SK-N-SH treated with all-trans-retinoic acid at 6 μM for 48 hours (cell line): Measurements from ENCODE around the gene BRD4.

Experiments used
- ATAC-seq: fragments of 200-7000 bp; cut with Tn5 transposase; 3 replicates; pipeline ENCODE4 v1.9.1; 2020; ENCODE audit warnings: mild to moderate bottlenecking, moderate library complexity
- ARNTL ChIP-seq: fragments of 450-650 bp; formaldehyde crosslinking; IDR thresholded peaks from 2 replicates; pipeline ENCODE4 v1.5.0; 2020; ENCODE audit warnings: low read depth, mild to moderate bottlenecking, moderate library complexity, borderline replicate concordance
- BACH2 ChIP-seq: fragments of 250-450 bp; sonication (Bioruptor Pico); IDR thresholded peaks from 2 replicates; pipeline ENCODE4 v1.9.0; 2021; ENCODE audit warnings: mild to moderate bottlenecking, borderline replicate concordance
- CSDC2 ChIP-seq: fragments of 250-450 bp; sonication (Bioruptor Pico); IDR thresholded peaks from 2 replicates; pipeline ENCODE4 v1.5.0; 2020; ENCODE audit warnings: mild to moderate bottlenecking, moderate library complexity
- ESRRG ChIP-seq: fragments of 250-450 bp; sonication (Bioruptor Pico); IDR thresholded peaks from 2 replicates; pipeline ENCODE4 v1.6.1; 2021; ENCODE audit warnings: mild to moderate bottlenecking
- GLIS3 ChIP-seq: fragments of 250-450 bp; sonication (Bioruptor Pico); IDR thresholded peaks from 2 replicates; pipeline ENCODE4 v1.5.0; 2020; ENCODE audit warnings: mild to moderate bottlenecking, moderate library complexity
- ISL1 ChIP-seq: fragments of 250-450 bp; sonication (Bioruptor Pico); IDR thresholded peaks from 2 replicates; pipeline ENCODE4 v2.1.2; 2022; ENCODE audit warnings: mild to moderate bottlenecking, moderate library complexity
- OSR1 ChIP-seq: fragments of 250-450 bp; sonication (Bioruptor Pico); IDR thresholded peaks from 2 replicates; pipeline ENCODE4 v1.8.0; 2022; ENCODE audit warnings: moderate library complexity, mild to moderate bottlenecking, inconsistent platforms
- PPARA ChIP-seq: fragments of 250-450 bp; sonication (Bioruptor Pico); IDR thresholded peaks from 2 replicates; pipeline ENCODE4 v1.5.0; 2020; ENCODE audit warnings: mild to moderate bottlenecking, borderline replicate concordance
- RARB ChIP-seq: fragments of 250-450 bp; sonication (Bioruptor Pico); IDR thresholded peaks from 2 replicates; pipeline ENCODE4 v1.8.0; 2021; ENCODE audit warnings: mild to moderate bottlenecking, moderate library complexity
- SNAI2 ChIP-seq: fragments of 250-450 bp; sonication (Bioruptor Pico); IDR thresholded peaks from 2 replicates; pipeline ENCODE4 v1.5.0; 2020; ENCODE audit warnings: mild to moderate bottlenecking, moderate library complexity
- TCF4 ChIP-seq: fragments of 250-450 bp; sonication (Bioruptor Pico); IDR thresholded peaks from 2 replicates; pipeline ENCODE4 v1.8.0; 2021; ENCODE audit warnings: mild to moderate bottlenecking, moderate library complexity, borderline replicate concordance
- TOX ChIP-seq: fragments of 250-450 bp; sonication (Bioruptor Pico); IDR thresholded peaks from 2 replicates; pipeline ENCODE4 v1.8.0; 2021; ENCODE audit warnings: mild to moderate bottlenecking, moderate library complexity, borderline replicate concordance
- ZC3H10 ChIP-seq: fragments of 250-450 bp; sonication (Bioruptor Pico); IDR thresholded peaks from 2 replicates; pipeline ENCODE4 v1.5.1; 2021; ENCODE audit warnings: mild to moderate bottlenecking, moderate library complexity
- ZFP3 ChIP-seq: fragments of 250-450 bp; sonication (Bioruptor Pico); IDR thresholded peaks from 2 replicates; pipeline ENCODE4 v1.5.0; 2020; ENCODE audit warnings: mild to moderate bottlenecking, moderate library complexity
- ZFP30 ChIP-seq: fragments of 450-650 bp; formaldehyde crosslinking; IDR thresholded peaks from 2 replicates; pipeline ENCODE4 v1.5.0; 2022; ENCODE audit warnings: mild to moderate bottlenecking, moderate library complexity
- ZNF565 ChIP-seq: fragments of 450-650 bp; formaldehyde crosslinking; conservative IDR thresholded peaks from 2 replicates; pipeline ENCODE4 v1.5.0; 2020; ENCODE audit warnings: low read depth, mild to moderate bottlenecking, moderate library complexity
- ZNF8 ChIP-seq: fragments of 450-650 bp; formaldehyde crosslinking; IDR thresholded peaks from 2 replicates; pipeline ENCODE4 v1.5.0; 2020; ENCODE audit warnings: mild to moderate bottlenecking, moderate library complexity
- TF ChIP-seq, protein P1 (sequence below): fragments of 250-450 bp; sonication (Bioruptor Pico); IDR thresholded peaks from 2 replicates; pipeline ENCODE4 v1.8.0; 2021; ENCODE audit warnings: low read depth, mild to moderate bottlenecking, moderate library complexity, borderline replicate concordance
- TF ChIP-seq, protein P2 (sequence below): fragments of 250-450 bp; sonication (Bioruptor Pico); IDR thresholded peaks from 2 replicates; pipeline ENCODE4 v1.5.0; 2020; ENCODE audit warnings: mild to moderate bottlenecking, moderate library complexity
- TF ChIP-seq, protein P3 (sequence below): fragments of 250-450 bp; sonication (Bioruptor Pico); IDR thresholded peaks from 2 replicates; pipeline ENCODE4 v1.8.0; 2020; ENCODE audit warnings: mild to moderate bottlenecking, moderate library complexity, borderline replicate concordance
- TF ChIP-seq, protein P4 (sequence below): fragments of 250-450 bp; sonication (Bioruptor Pico); IDR thresholded peaks from 2 replicates; pipeline ENCODE4 v1.5.1; 2020; ENCODE audit warnings: low read depth, mild to moderate bottlenecking, moderate library complexity

The BRD4 gene

DNA sequence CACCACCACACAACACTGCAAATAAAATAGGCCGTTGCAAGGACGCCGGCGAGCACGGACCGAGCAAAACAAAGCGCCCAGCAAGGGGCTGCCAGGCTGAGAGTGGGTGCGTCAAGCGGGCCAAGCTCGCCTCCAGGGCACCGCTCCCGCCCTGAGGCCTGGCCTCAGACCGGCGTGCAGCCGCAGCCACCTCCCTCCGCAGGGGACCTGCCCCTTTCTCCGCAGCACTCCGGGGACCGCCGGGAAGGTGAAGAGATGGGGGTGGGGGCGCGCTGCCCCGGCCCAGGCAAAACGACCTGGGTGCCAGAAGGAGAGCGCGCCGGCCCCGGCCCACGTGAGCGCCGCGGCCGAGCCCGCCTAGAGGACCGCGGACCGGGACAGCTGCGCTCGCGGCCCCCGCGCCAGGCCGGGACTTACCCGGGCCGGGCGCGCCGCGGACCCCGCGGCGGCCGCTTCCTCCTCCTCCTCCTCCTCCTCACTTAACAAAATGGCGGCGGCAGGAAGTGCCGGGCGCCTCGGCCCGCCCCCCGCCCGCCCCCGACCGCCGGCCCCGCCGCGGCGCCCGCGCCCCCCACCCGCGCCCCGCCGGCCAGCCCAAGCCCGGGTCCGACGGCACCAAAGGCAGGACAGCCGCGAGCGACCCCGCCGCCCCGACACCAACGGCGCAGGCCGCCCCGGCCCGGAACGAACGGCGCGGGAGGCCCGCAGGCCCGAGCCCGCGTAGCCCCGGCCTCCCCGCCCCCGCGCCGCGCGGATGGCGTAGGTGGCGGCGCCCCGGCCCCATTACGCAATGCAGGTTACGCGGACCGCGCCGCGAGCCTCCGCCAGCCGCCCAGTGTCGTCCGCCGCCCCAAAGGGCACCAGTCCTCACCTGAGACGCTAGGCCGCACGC is 674 bp downstream of the BRD4 start (continued):
- TF ChIP-seq ESRRG (CRISPR knock-in tag): no peak

DNA sequence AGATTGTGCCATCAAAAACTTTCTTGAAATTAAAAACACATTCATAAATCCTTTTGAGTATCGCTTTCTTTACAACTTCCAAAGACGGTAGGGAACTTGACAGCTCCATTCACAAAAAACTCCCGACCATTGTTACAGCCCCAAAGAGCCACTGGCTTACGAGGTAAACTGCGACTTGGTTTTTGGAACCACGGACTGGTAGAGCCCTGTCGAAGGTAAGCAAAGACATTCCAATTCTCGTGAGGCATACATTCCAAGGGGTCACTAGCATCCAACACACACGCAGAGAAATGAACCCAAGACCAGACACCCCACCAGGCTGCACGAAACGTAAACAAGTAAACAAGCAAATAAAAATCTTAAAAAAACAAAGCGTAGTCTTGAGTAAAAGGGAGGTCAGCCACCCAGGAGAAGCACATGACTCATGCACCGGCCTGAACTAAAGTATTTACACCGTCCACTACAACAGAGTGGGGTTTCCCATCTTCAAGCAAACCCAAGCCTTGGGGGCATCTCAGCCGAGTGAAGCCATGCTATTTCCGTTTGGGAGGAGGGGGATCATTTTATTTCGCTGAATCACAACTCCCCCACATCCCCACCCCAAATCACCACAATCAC is 1.4 kb downstream of the BRD4 start:
- TF ChIP-seq ZNF565 (CRISPR knock-in tag) (no peak), TOX (CRISPR knock-in tag) (no peak), OSR1 (no peak)
- TF ChIP-seq, all 23 proteins: peak for 0
- peak; percentile 70 for ATAC-seq

DNA sequence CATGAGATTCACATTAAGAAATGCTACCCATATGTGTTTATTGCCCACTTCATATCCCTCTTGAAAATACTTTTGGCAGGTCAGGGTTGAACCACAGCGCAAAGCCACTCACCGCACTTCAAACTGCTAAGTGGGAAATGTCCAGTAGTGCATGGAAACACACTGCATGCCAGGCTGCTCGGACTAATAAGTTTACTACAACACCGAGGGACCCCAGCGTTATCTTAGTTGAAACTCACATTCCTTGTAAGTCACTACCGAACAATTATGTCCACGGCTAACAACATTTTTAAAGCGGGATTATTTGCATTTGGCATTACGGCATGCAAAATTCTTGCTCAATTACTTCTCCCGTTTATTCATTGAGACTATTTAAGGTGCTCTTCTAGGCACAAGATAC is 4.0 kb downstream of the BRD4 start:
- no peak for TF ChIP-seq PPARA (CRISPR knock-in tag)
- TF ChIP-seq, protein P1, sequence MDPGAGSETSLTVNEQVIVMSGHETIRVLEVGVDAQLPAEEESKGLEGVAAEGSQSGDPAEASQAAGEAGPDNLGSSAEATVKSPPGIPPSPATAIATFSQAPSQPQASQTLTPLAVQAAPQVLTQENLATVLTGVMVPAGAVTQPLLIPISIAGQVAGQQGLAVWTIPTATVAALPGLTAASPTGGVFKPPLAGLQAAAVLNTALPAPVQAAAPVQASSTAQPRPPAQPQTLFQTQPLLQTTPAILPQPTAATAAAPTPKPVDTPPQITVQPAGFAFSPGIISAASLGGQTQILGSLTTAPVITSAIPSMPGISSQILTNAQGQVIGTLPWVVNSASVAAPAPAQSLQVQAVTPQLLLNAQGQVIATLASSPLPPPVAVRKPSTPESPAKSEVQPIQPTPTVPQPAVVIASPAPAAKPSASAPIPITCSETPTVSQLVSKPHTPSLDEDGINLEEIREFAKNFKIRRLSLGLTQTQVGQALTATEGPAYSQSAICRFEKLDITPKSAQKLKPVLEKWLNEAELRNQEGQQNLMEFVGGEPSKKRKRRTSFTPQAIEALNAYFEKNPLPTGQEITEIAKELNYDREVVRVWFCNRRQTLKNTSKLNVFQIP (CRISPR knock-in tag): no peak
- no peak for TF ChIP-seq RARB
- TF ChIP-seq CSDC2 (CRISPR knock-in tag): no peak
- TF ChIP-seq ZC3H10 (CRISPR knock-in tag): no peak
- no peak for TF ChIP-seq BACH2
- no peak for ATAC-seq

DNA sequence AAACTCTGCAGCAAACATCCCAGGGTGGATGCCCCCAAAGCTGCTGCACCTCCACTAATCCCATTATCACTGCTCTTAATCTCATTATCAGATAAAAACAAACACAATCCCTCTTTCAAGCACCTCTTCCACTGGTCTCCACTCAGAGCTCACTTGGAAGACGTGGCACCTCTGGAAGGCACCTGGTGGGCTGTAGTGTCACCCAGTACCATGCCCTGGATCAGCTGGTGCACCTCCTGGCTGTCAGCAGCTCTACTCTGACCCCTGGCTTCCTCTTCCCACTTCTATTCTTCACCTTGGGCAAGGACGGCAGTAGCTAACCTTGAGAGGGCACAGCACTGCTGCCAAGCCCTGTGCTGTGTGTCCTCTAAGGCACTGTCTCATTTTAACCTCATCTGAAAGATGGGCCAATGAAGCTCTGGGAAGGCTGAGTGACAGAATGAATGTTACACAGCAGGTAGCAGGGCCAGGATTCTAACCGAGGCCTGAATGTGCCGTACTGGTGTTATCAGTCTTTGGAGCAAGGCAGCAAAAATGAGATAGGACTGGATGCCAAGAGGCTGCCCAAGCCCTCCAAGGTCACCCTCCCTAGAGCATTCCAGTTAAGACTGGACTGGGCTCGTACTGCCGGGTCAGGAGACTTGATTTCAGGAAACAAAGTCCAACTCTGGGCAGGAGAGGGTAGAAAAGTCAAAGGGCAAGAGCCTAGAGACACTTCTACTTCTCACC is 7.4 kb downstream of the BRD4 start:
- no peak for ATAC-seq
- TF ChIP-seq ZFP30 (CRISPR knock-in tag) (no peak), OSR1 (no peak), TOX (CRISPR knock-in tag) (no peak), ISL1 (no peak), SNAI2 (CRISPR knock-in tag) (no peak), ZNF8 (CRISPR knock-in tag) (no peak), BACH2 (no peak), TCF4 (CRISPR knock-in tag) (no peak), ZC3H10 (CRISPR knock-in tag) (no peak), RARB (no peak), ESRRG (CRISPR knock-in tag) (no peak)
- TF ChIP-seq, protein P2, sequence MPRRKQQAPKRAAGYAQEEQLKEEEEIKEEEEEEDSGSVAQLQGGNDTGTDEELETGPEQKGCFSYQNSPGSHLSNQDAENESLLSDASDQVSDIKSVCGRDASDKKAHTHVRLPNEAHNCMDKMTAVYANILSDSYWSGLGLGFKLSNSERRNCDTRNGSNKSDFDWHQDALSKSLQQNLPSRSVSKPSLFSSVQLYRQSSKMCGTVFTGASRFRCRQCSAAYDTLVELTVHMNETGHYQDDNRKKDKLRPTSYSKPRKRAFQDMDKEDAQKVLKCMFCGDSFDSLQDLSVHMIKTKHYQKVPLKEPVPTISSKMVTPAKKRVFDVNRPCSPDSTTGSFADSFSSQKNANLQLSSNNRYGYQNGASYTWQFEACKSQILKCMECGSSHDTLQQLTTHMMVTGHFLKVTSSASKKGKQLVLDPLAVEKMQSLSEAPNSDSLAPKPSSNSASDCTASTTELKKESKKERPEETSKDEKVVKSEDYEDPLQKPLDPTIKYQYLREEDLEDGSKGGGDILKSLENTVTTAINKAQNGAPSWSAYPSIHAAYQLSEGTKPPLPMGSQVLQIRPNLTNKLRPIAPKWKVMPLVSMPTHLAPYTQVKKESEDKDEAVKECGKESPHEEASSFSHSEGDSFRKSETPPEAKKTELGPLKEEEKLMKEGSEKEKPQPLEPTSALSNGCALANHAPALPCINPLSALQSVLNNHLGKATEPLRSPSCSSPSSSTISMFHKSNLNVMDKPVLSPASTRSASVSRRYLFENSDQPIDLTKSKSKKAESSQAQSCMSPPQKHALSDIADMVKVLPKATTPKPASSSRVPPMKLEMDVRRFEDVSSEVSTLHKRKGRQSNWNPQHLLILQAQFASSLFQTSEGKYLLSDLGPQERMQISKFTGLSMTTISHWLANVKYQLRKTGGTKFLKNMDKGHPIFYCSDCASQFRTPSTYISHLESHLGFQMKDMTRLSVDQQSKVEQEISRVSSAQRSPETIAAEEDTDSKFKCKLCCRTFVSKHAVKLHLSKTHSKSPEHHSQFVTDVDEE (CRISPR knock-in tag): no peak
- TF ChIP-seq, protein P3, sequence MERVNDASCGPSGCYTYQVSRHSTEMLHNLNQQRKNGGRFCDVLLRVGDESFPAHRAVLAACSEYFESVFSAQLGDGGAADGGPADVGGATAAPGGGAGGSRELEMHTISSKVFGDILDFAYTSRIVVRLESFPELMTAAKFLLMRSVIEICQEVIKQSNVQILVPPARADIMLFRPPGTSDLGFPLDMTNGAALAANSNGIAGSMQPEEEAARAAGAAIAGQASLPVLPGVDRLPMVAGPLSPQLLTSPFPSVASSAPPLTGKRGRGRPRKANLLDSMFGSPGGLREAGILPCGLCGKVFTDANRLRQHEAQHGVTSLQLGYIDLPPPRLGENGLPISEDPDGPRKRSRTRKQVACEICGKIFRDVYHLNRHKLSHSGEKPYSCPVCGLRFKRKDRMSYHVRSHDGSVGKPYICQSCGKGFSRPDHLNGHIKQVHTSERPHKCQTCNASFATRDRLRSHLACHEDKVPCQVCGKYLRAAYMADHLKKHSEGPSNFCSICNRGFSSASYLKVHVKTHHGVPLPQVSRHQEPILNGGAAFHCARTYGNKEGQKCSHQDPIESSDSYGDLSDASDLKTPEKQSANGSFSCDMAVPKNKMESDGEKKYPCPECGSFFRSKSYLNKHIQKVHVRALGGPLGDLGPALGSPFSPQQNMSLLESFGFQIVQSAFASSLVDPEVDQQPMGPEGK (CRISPR knock-in tag): no peak

DNA sequence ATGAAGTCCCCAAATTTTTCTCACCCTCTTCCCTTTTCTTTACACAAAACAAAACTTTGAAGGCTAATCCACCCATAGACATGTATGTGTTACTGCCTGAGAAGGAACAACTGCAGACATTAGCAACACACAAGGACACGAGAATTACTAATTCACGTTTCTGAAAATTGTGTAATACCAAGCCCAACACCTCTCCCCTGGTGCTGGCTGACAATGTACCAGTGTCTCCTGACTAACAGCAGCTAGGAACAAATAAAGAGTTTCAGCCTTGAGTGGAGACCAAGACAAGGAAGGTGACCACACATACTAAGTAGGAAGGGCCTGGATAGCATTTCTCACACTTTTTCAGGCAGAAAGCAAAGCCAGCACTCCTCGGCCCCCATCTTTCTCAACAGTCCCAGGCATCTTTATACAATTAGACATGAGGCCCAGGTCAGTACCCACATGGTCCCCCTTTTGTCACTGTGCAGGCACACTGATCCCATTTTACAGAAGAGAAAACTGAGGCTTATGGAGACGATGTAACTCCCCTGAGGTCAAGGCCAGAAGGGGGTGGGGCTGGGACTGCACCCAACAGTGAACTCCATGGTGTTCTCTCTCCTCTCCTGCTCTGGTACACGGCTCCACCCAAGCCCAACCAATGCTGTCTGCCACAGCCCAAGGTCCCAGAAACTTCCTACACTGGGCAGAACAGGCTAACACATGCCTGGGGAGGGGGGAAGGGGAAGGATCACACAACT is 8.7 kb downstream of the BRD4 start:
- no peak for ATAC-seq
- no peak for TF ChIP-seq ARNTL
- no peak for TF ChIP-seq CSDC2 (CRISPR knock-in tag)
- TF ChIP-seq ESRRG (CRISPR knock-in tag): no peak
- TF ChIP-seq, protein P3 (CRISPR knock-in tag): no peak
- no peak for TF ChIP-seq TOX (CRISPR knock-in tag)
- TF ChIP-seq, protein P4, sequence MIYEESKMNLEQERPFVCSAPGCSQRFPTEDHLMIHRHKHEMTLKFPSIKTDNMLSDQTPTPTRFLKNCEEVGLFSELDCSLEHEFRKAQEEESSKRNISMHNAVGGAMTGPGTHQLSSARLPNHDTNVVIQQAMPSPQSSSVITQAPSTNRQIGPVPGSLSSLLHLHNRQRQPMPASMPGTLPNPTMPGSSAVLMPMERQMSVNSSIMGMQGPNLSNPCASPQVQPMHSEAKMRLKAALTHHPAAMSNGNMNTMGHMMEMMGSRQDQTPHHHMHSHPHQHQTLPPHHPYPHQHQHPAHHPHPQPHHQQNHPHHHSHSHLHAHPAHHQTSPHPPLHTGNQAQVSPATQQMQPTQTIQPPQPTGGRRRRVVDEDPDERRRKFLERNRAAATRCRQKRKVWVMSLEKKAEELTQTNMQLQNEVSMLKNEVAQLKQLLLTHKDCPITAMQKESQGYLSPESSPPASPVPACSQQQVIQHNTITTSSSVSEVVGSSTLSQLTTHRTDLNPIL: no peak
- TF ChIP-seq RARB: no peak
- no peak for TF ChIP-seq GLIS3 (CRISPR knock-in tag)
- no peak for TF ChIP-seq ZFP3 (CRISPR knock-in tag)
- no peak for TF ChIP-seq OSR1
- no peak for TF ChIP-seq ZC3H10 (CRISPR knock-in tag)
